ENCODE results near the gene SIRT5.

SIRT5 gene

DNA sequence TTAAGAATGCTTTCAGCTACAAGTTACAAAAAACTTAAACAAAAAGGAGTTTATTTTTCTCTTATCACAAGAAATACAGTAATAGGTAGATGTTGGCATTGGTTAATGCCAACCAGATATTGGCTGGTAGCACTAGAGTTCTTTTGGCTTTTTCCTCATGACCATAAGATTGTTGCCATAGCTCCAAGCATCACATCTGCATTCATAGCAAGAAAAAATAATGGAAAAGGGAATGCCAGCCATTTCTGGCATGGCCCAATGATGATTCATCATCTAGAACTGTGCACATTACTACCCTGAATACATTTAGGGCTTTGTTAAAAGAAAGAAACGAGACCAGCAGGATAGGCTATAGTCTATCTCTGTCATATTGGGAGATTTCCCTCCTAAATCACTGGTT lies 20.8 kb upstream of the SIRT5 start:
- DNase-seq (ENCODE audit: low read depth in 2 of 2): no peak

DNA sequence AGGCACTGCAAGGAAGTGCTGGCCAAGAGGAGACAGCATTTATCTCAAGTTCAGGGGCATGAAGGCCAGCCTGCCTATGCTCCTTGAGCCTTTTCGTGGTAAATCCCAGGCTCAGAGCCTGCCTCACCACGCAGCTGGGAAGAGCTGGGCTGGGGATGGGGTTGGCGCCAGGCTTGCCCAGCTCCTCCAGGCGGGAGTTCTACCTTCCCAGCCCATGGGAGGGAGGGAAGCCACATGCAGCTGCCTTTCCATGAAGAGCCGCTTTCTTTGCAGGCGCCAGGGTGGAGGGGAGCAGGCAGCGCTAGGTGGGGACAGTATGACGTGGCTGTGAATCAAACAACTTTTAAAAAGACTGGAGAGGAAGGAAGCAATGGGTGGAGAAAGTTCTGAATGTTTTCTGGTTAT lies 19.5 kb upstream of the SIRT5 start:
- DNase-seq (ENCODE audit: low read depth in 2 of 2): no peak

DNA sequence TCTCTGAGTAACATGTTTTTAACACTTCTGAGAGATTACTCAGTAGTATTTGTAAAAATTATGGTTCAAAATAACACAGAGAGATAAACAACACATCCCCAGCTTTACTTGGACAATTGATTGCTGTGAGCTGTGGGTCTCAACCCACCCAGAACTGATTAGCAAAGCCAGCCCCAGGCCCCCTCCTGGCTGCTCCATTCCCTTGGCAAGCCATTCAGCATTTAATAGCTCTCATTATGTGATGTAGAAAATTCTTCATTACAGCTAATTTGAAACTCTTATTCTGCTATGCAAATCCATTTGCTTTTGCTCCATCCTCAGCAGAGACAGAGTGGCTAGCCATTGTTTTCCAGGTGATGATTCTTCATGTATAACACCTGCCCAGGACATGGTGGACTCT lies 16.6 kb upstream of the SIRT5 start:
- no peak for DNase-seq (ENCODE audit: low read depth in 2 of 2)

DNA sequence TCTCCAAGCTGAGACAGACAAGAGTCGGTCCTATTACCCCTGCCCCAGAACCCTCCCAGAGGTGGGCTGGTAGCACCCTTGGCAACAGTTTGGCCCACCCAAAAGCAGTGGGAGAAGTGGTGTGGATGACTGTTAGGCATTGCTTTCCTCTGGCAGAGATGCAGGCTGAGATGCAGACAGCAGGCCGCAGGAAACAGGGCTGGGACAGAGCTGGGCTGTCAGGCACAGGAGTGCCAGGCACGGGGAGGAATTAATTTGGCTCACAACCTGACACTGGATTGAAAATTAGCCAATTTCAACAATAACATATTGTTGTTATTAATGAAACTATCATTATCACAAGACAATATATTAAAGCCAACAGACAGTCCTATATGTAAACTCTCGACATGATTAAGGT lies 15.7 kb upstream of the SIRT5 start:
- no peak for DNase-seq (ENCODE audit: low read depth in 2 of 2)

DNA sequence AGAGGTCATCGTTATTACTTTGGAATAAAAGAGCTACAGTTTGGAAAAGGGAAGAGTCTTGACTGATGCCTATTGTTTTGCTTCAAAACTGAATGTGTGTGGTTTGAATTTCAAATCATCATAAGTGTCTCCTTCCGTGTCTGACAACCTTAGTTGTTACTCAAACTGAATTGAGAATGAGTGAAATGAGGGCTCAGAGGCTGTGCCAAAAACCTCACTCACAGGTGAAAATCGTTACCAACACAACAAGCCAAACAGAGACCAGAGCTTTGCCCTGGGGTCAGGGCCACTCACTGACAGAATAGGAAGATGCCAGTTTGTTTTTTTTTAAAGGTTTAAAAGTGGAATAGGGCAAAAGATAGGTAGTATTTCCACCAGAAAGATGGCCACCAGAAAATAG lies 15.2 kb upstream of the SIRT5 start:
- DNase-seq (ENCODE audit: low read depth in 2 of 2): no peak

DNA sequence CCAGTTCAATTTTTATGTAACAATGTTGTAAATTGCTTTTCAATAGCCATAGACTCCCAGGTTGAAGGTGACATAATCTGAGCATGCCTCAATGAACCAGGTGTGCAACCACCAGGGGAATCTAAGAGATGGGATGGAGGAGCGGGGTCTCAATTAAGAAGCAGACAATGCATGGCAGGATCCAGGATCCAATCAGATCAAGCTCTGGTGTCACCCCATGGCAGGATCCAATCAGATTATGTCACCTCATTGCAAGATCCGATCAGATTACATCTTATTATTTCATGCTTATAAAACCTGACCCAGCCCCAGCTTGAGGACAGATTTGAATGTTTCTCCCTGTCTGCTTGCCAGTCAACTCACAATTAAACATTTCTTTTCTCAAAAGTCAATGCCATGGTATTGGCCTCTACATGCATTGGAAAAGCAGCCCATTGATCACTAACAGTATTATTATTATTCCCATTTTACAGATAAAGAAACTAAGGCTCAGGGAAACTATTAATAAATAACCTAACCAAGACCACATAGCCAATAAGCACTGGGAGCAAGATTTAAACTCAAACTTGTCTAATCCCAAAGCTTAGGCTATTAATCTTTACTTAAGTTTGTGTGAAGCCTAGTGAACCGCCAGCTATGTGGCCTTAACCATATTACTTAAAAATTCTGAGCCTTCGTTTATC lies 14.3 kb upstream of the SIRT5 start:
- no peak for DNase-seq (ENCODE audit: low read depth in 2 of 2)

DNA sequence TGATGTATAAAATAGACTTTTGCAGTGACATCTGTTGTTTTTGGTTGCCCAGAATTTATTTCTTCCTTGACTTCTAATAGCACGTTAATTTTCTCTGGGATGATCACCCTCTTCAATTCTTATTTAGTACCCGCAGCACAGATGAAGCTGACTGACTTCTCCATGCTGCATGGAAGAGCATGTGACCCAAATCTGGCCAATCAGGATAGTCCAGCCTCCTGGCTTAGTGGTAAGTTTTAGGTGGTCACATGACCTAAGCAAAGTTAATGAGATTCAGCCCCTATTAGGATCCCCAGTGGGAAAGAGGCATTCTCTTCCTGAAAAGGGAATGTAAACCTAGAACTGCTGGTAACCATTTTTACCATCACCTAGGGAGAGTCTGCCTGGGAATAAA lies 13.8 kb upstream of the SIRT5 start:
- DNase-seq (ENCODE audit: low read depth in 2 of 2): no peak

- DNase-seq (ENCODE audit: low read depth in 2 of 2): no peak
Measured at GRCh38 chr6:13561624-13562267, 12.7 kb upstream of the SIRT5 start.

DNA sequence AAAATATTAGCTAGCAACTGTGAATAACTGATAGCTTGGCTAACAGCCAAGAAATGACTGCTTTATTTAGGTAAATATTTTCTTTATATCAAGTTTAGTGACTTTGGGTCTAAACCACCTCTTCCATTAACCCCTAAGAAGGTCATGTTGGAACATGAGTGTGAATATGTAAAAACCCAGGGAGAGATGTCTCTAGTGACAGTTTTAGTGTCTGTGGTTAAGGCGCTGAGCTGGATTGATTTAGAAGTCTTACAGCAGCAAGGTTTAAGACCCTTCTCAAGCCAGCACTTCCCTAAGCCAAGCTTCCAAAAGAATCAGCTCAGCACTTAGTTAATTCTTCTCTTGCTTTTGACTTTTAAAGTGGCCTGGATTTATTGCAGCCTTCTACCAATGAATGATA lies 11.4 kb upstream of the SIRT5 start:
- no peak for DNase-seq (ENCODE audit: low read depth in 2 of 2)

- DNase-seq (ENCODE audit: low read depth in 2 of 2): no peak
Measured at GRCh38 chr6:13565921-13566320, 8.5 kb upstream of the SIRT5 start.

- DNase-seq (ENCODE audit: low read depth in 2 of 2): no peak
Measured at GRCh38 chr6:13566500-13566899, 7.9 kb upstream of the SIRT5 start.

DNA sequence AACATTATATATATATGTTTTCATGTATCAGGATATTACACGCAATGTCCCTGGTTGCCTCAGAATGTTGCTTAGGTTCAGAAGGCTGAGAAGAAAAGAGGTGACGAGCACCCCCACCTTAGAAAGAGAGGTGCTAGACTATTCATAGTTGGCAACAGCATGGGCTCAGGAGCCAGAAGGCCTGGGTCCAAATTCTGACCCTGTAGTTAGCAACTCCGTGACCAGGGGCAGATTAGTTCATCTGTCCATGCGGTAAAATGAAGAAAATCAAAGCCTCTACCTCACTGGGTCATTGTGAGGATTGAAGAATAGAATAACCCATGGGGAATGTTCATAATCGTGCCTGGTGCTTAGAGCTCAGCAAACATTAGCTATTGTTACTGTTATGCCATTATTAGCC lies 5.4 kb upstream of the SIRT5 start:
- no peak for DNase-seq (ENCODE audit: low read depth in 2 of 2)

DNA sequence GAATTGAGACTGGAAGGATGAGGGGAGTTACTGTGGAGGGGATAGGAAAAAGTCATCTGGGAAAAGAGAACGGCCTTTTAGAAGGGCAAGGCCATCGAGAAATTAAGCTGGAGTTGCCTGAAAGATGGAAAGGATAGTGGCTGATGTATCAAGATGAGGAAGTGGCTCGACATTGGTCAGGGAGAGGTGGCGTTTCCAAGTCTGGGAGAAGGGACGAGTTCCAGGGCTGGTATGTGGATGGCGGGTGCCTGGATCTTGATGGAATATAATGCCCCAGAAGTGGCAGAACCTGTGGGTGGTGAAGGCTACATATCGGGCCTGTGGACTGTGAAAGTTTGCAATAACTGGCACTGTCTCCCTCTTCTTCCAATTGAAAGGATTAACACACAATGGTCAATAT lies 2.2 kb upstream of the SIRT5 start:
- DNase-seq (ENCODE audit: low read depth in 2 of 2): no peak

DNA sequence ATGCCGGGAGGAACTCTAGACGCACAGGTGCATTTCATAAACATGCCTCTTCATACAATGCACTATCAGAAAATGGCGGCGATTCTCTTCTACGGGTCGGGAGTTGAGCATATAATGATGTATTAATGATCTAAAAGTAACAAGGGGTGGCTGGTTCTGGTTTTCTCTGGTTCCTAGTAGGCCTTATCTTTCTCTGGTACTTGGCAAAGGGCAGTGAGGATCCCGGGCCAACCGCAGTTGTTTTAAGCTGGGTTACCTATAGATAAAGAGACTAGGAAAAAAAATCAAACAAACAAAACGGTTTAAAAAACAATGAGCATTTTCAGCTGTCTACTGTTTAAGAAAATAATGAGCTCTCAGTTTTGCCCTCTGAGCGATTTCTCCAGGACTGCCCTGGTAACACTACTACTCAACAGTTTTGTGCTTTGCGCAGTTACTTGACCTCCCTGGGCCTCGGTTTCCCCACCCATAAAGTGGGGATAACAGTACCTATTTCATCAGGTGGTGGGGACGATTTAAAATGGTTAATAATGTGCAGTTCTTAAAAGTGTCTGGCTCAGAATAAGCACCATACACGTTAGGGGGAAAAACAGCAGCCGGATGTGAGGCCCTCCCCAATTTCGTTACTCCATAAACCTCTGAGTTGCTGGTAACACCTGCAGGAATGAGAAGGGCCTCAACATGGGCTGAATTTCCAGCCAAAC lies 1.3 kb upstream of the SIRT5 start:
- no peak for DNase-seq (ENCODE audit: low read depth in 2 of 2)

DNA sequence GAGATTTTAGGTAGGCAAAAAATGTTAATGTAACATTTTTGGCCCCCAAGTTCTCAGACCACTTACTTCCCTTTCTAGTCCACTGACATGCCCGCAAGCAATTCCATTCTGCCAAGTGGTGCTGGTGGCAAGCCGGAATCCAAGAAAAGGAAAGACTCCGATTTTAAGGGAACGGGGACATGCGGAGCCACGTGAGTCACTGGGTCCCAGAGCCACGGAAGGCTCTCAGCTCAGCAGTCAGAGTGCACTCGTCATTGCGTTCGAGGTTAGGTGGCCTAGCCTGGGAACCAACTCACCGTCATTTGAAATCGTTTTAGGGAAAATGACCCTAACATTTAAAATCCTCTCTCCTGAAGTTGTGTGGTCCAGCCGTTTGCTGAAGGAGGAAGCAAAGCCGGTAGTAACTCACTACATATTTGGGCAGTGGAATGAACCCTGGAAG lies 711 bp upstream of the SIRT5 start:
- DNase-seq (ENCODE audit: low read depth in 2 of 2): no peak

GRCh38 chr6:13574149-13574570 lies 241 bp upstream of the SIRT5 start:
- peak; percentile 81 for DNase-seq (ENCODE audit: low read depth in 2 of 2)

DNA sequence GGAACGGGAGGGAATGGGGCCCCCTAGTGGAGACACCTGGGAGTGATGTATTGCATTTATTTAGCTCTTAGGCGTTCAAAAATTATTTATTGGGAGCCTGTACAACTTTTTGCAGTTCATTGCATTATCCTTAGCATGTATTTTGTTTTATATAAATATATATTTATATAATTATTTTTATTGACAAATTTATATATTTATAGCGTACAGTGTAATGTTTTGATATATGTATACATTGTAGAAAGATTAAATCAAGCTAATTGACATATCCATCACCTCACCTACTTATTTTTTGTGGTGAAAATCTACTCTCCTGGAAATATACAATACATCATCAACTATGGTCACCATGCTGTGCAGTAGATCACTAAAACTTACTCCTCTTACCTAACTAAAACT lies 975 bp downstream of the SIRT5 start:
- DNase-seq (ENCODE audit: low read depth in 2 of 2): peak in 1 of 2 experiments; percentile 22

DNA sequence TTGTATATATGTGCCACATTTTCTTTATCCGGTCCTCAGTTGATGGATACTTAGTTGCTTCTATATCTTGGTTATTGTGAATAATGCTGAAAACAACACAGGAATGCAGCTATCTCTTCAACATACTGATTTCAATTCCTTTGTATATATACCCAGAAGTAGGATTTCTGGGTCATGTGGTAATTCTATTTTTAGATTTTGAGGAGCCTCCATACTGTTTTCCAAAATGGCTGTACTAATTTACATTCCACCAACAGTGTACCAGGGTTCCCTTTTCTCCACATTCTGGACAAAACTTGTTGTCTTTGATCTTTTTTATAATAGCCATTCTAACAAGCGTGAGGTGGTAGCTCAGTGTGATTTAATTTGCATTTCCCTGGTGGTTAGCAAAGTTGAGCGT lies 1.6 kb downstream of the SIRT5 start:
- DNase-seq (ENCODE audit: low read depth in 2 of 2): no peak

DNA sequence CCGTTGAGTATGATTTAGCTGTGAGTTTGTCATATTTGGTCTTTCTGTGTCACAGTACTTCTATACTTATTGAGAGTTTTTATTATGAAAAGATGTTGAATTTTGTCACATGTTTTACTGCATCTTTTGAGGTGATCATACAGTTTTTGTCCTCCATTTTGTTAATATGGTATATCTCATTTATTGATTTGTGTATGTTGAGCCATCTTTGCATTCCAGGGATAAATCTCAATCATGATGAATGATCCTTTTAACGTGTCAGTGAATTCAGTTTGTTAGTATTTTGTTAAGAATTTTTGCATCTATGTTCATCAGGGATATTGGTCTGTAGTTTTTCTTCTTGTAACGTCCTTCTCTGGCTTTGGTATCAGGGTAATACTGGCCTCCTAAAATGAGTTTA lies 3.5 kb downstream of the SIRT5 start:
- DNase-seq (ENCODE audit: low read depth in 2 of 2): no peak

- no peak for DNase-seq (ENCODE audit: low read depth in 2 of 2)
Measured at GRCh38 chr6:13579911-13580310, 5.5 kb downstream of the SIRT5 start.

GRCh38 chr6:13581700-13582229 lies 7.4 kb downstream of the SIRT5 start:
- DNase-seq (ENCODE audit: low read depth in 2 of 2): no peak

DNA sequence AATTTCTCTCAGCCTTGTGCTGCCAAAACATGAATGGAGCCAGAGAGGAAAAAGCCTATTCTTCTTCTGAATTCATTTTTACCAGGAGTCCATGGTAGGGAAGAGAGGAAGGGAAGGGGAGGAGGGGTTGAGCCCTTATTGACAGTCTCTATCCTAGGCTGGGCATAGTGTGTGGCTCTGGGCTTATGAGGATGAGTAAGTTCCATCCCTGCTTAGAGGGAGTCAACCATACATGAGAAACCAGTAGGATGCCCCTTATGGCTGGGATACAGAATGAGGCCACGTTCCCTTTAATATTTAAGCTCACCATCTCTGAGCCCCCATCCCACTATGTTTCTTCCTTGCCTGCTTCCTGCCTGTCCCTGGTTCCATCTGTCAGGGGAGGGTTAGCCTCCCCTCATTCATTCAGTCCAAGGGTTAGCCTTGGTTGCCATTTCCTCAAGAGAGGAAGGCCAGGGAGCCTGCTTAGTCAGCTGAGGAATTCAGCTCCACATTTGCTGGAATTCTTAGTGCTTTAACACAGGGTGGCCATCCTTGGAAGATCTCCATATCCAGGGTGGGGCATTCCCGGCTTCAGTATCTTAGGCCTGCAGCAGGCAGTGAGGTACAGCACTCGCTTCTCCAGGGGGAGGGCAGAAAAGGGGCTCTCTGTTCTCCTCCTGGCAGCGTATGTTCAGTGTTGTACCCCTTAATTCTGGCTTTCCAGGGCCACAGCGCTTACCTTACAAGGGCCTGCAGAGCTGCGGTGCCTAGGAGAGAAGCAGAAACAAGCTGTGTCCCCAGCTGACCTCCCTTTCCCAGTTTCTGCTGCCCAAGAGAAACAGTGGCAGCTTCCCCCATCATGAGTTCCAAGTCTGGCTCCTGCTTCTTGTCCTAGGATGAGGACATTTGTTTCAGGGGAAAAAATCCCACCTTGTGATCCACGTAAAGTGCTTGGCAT lies 12.5 kb downstream of the SIRT5 start:
- DNase-seq (ENCODE audit: low read depth in 2 of 2): peak in 1 of 2 experiments; percentile 5
